ENCODE measurements around the gene UIMC1.

DNA sequence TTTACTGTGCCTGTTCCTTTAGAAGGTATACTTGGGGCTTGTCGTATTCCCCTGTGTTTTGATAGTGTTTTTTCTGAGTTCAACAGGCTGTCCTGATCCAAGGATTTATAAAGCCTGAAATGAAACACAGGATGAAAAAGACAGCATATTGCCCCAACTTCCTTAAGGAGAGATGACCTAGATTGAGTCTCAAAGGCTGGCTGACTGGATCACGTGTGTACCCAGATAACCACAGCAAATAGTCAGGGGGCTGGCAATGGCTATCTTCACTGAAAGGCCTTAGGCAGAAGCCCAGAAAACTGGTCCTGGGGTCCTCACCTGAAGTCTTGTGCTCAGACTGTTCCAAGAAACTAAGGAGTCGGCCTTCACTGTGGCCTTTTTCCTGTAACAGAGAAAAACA lies 99.8 kb downstream of the UIMC1 start:
- TF ChIP-seq CTCF (conservative IDR thresholded peaks at IDR 0.05; ENCODE audit: low read depth, low read length) (no peak), EZH2 (IDR thresholded peaks at IDR 0.05; ENCODE audit: borderline replicate concordance, low read depth, low read length, poor library complexity, severe bottlenecking) (no peak)

Measured in A673 (cell line).